H1 (cell line): Measurements from ENCODE around the gene ENPP6.

Experiments
- CHD2 ChIP-seq: IDR thresholded peaks from 2 replicates; pipeline ENCODE4 v1.6.1; 2012; ENCODE audit warnings: low read length, improper control_type of control experiment
- POLR2A ChIP-seq, 2 experiments: IDR thresholded peaks; 1 replicate in 1 of 2; 2 replicates in 1 of 2; pipeline ENCODE4 v1.6.1; 2011; ENCODE audit warnings: low read depth in 2 of 2, low read length in 2 of 2, mild to moderate bottlenecking in 2 of 2; ENCODE audit errors: control extremely low read depth in 1 of 2
- RFX5 ChIP-seq: IDR thresholded peaks from 2 replicates; pipeline ENCODE4 v1.6.1; 2011; ENCODE audit warnings: low read depth, low read length, improper control_type of control experiment, borderline replicate concordance
- ZNF274 ChIP-seq: IDR thresholded peaks from 2 replicates; pipeline ENCODE4 v1.7.0; 2012; ENCODE audit warnings: low read length, borderline replicate concordance; ENCODE audit errors: extremely low read depth
- TF ChIP-seq, protein P1 (sequence below), 3 experiments: IDR thresholded peaks; 1 replicate in 2 of 3; 2 replicates in 1 of 3; pipeline versions ENCODE4 v1.5.1 to v1.6.1; 2011; ENCODE audit warnings: low read length in 3 of 3, mild to moderate bottlenecking in 3 of 3, inconsistent platforms in 2 of 3, low read depth in 1 of 3, moderate library complexity in 1 of 3; ENCODE audit not compliant: insufficient read depth in 1 of 3; ENCODE audit errors: control extremely low read depth in 1 of 3
- TF ChIP-seq, protein P2 (sequence below): IDR thresholded peaks from 2 replicates; pipeline ENCODE4 v1.6.1; 2011; ENCODE audit warnings: low read length, improper control_type of control experiment

DNA sequence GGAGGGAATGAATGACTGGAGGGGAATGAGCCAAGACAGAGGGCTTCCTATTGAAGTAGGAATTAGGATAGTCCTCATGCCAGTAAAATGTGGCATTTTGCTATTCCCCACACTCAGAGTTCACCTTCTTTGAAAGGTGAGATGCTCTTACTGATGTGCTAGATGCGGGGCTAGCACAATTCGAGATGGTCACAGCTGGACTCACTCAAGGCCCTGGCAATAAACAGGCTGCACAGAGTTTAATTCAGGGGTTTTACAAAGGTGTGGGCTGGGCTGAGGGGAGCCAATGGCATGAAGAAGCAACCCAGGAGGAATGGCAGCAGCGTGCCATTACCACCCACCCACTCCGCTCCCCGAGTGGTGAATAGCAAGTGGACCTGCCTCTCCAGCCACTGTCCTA lies 55.1 kb downstream of the ENPP6 start:
- TF ChIP-seq, protein P1, sequence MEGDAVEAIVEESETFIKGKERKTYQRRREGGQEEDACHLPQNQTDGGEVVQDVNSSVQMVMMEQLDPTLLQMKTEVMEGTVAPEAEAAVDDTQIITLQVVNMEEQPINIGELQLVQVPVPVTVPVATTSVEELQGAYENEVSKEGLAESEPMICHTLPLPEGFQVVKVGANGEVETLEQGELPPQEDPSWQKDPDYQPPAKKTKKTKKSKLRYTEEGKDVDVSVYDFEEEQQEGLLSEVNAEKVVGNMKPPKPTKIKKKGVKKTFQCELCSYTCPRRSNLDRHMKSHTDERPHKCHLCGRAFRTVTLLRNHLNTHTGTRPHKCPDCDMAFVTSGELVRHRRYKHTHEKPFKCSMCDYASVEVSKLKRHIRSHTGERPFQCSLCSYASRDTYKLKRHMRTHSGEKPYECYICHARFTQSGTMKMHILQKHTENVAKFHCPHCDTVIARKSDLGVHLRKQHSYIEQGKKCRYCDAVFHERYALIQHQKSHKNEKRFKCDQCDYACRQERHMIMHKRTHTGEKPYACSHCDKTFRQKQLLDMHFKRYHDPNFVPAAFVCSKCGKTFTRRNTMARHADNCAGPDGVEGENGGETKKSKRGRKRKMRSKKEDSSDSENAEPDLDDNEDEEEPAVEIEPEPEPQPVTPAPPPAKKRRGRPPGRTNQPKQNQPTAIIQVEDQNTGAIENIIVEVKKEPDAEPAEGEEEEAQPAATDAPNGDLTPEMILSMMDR (IDR thresholded peaks at IDR 0.05; ENCODE audit: control extremely low read depth in 1 of 3, insufficient read depth in 1 of 3, low read depth in 1 of 3, low read length in 3 of 3) = no peak
- TF ChIP-seq, protein P2, sequence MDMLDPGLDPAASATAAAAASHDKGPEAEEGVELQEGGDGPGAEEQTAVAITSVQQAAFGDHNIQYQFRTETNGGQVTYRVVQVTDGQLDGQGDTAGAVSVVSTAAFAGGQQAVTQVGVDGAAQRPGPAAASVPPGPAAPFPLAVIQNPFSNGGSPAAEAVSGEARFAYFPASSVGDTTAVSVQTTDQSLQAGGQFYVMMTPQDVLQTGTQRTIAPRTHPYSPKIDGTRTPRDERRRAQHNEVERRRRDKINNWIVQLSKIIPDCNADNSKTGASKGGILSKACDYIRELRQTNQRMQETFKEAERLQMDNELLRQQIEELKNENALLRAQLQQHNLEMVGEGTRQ = no peak
- no peak for TF ChIP-seq CHD2
- TF ChIP-seq POLR2A (IDR thresholded peaks at IDR 0.05; ENCODE audit: control extremely low read depth in 1 of 2, low read depth in 2 of 2, low read length in 2 of 2) = no peak
- no peak for TF ChIP-seq ZNF274
- no peak for TF ChIP-seq RFX5
